ENCODE results near the gene POMT2. TPM values are rescaled to one million over a fixed set of nuclear protein-coding genes. Genes with fewer than 3 reads are reported as not detected.

POMT2 gene
- total RNA-seq, 1 donor from 2014 or later, result 34.7 TPM

GRCh38 chr14:77243853-77244252 is 76.8 kb downstream of the POMT2 start:
- H3K36me3 Mint-ChIP-seq (ENCODE audit: low read depth), result peaks cover 10% of the 10 kb centered on the region
- H3K27me3 Mint-ChIP-seq (ENCODE audit: low read depth), result no peaks in the 10 kb centered on the region
- H3K27ac Mint-ChIP-seq (ENCODE audit: unreplicated experiment), result no peak overlapping the region
- no peaks in the 10 kb centered on the region for H3K4me1 Mint-ChIP-seq (ENCODE audit: low read depth)
- TF ChIP-seq CTCF (IDR thresholded peaks at IDR 0.05), result no peak
- no peaks in the 10 kb centered on the region for H3K9me3 Mint-ChIP-seq (ENCODE audit: low read depth)
- DNase-seq (ENCODE audit: low spot score), result no peak
- H3K4me3 Mint-ChIP-seq (ENCODE audit: unreplicated experiment), result no peak overlapping the region

- Mint-ChIP-seq H3K36me3 (ENCODE audit: low read depth) (peaks cover 8% of the 10 kb centered on the region), H3K27me3 (ENCODE audit: low read depth) (no peaks in the 10 kb centered on the region), H3K4me3 (ENCODE audit: unreplicated experiment) (no peak overlapping the region), H3K27ac (ENCODE audit: unreplicated experiment) (no peak overlapping the region), H3K9me3 (ENCODE audit: low read depth) (no peaks in the 10 kb centered on the region), H3K4me1 (ENCODE audit: low read depth) (no peaks in the 10 kb centered on the region)
- DNase-seq (ENCODE audit: low spot score), result no peak
- TF ChIP-seq CTCF (IDR thresholded peaks at IDR 0.05), result no peak
Observed at GRCh38 chr14:77242752-77243151, 77.9 kb downstream of the POMT2 start.

- TF ChIP-seq CTCF (IDR thresholded peaks at IDR 0.05), result no peak
- Mint-ChIP-seq H3K4me3 (ENCODE audit: unreplicated experiment) (no peak overlapping the region), H3K27me3 (ENCODE audit: low read depth) (no peaks in the 10 kb centered on the region), H3K4me1 (ENCODE audit: low read depth) (no peaks in the 10 kb centered on the region), H3K27ac (ENCODE audit: unreplicated experiment) (no peak overlapping the region), H3K9me3 (ENCODE audit: low read depth) (no peaks in the 10 kb centered on the region), H3K36me3 (ENCODE audit: low read depth) (peaks cover 8% of the 10 kb centered on the region)
- DNase-seq (ENCODE audit: low spot score), result no peak
Observed at GRCh38 chr14:77241955-77242354, 78.7 kb downstream of the POMT2 start.

- Mint-ChIP-seq H3K4me1 (ENCODE audit: low read depth) (no peaks in the 10 kb centered on the region), H3K36me3 (ENCODE audit: low read depth) (peaks cover 3% of the 10 kb centered on the region), H3K4me3 (ENCODE audit: unreplicated experiment) (no peak overlapping the region), H3K9me3 (ENCODE audit: low read depth) (no peaks in the 10 kb centered on the region), H3K27ac (ENCODE audit: unreplicated experiment) (no peak overlapping the region), H3K27me3 (ENCODE audit: low read depth) (no peaks in the 10 kb centered on the region)
- DNase-seq (ENCODE audit: low spot score), result no peak
- no peak for TF ChIP-seq CTCF (IDR thresholded peaks at IDR 0.05)
Observed at GRCh38 chr14:77240336-77240915, 80.3 kb downstream of the POMT2 start.

GRCh38 chr14:77239412-77239811 is 81.3 kb downstream of the POMT2 start:
- DNase-seq (ENCODE audit: low spot score), result no peak
- no peaks in the 10 kb centered on the region for H3K4me1 Mint-ChIP-seq (ENCODE audit: low read depth)
- TF ChIP-seq CTCF (IDR thresholded peaks at IDR 0.05), result no peak
- H3K9me3 Mint-ChIP-seq (ENCODE audit: low read depth), result no peaks in the 10 kb centered on the region
- no peaks in the 10 kb centered on the region for H3K27me3 Mint-ChIP-seq (ENCODE audit: low read depth)
- H3K36me3 Mint-ChIP-seq (ENCODE audit: low read depth), result peaks cover 3% of the 10 kb centered on the region
- H3K4me3 Mint-ChIP-seq (ENCODE audit: unreplicated experiment), result no peak overlapping the region
- H3K27ac Mint-ChIP-seq (ENCODE audit: unreplicated experiment), result no peak overlapping the region

All from chondrocyte (in vitro differentiated cells).